OCI-LY7 (cell line): ENCODE measurements around the gene PEX7.

Experiments
- CTCF ChIP-seq: fragments of 200-600 bp; sonication (generic); conservative IDR thresholded peaks from 2 replicates; pipeline ENCODE4 v1.5.1; 2014; ENCODE audit warnings: mild to moderate bottlenecking, antibody characterized with exemption, low read length, moderate library complexity, mixed read lengths
- EZH2phosphoT487 ChIP-seq: fragments of 200-600 bp; sonication (generic); IDR thresholded peaks from 2 replicates; pipeline ENCODE4 v1.6.1; 2018; ENCODE audit warnings: low read depth, borderline replicate concordance, mild to moderate bottlenecking, mixed run types, antibody characterized with exemption, low read length, moderate library complexity, mixed read lengths

DNA sequence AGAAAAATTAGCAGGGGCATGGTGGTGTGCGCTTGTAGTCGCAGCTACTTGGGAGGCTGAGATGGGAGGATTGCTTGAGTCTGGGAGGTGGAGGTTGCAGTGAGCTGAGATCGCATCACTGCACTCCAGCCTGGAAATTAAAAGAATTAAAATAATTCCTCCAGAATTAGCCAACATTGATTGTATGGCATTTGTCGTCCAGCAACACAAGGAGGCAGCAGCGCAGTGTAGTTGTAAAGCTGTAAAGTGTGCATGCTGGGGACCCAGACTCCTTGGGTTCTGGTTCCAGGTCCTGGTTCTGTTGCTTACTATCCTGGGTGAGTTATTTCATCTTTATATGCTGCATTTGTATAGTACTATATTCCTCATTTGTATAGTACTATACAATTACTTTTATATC, 41.4 kb downstream of the PEX7 start:
- TF ChIP-seq CTCF (no peak), EZH2phosphoT487 (no peak)
